GM21529 (cell line): ENCODE measurements around the gene HOXA9.

Source experiments
- ATAC-seq: cut with Tn5 transposase; IDR thresholded peaks from one replicate; pipeline ENCODE4 v1.9.1; 2021; ENCODE audit not compliant: unreplicated experiment

The HOXA9 gene

DNA sequence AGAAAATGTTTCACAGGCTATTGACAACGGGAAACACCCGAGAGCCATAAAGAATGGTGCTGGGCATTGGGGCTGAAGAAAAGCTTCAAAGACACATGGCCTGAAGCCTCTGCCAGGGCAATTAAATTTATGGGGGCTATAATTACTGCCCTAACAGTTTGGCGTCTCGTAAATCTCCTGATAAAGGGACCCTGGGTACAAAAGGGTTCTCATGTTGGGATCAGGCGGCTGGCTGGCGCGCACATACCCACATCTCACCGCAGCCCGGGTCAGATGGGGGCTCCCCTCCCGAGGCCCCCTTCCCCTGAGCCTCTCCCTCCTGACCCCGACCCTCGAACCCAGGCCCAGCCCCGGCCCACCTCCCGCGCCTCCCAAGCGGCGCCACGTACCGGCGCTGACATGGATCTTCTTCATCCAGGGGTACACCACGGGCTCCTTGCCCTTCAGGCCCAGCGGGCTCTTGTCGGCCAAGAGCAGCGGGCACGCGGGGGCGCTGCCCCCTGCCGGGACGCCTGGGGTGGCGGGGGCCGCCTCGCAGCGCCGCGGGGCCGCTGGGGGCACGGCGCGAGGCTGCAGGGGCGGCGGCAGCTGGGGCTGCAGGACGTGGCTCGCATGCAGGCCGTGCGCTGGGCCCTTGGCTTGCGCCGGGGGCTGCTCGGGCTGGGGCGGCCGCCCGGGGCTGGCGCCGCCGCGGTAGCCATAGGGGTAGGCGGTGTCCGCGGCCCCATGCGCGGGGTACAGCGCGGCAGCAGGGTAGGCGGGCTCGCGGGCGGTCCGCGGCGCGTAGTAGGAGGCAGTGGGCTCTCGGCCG lies 35.4 kb downstream of the HOXA9 start:
- ATAC-seq: no peak

DNA sequence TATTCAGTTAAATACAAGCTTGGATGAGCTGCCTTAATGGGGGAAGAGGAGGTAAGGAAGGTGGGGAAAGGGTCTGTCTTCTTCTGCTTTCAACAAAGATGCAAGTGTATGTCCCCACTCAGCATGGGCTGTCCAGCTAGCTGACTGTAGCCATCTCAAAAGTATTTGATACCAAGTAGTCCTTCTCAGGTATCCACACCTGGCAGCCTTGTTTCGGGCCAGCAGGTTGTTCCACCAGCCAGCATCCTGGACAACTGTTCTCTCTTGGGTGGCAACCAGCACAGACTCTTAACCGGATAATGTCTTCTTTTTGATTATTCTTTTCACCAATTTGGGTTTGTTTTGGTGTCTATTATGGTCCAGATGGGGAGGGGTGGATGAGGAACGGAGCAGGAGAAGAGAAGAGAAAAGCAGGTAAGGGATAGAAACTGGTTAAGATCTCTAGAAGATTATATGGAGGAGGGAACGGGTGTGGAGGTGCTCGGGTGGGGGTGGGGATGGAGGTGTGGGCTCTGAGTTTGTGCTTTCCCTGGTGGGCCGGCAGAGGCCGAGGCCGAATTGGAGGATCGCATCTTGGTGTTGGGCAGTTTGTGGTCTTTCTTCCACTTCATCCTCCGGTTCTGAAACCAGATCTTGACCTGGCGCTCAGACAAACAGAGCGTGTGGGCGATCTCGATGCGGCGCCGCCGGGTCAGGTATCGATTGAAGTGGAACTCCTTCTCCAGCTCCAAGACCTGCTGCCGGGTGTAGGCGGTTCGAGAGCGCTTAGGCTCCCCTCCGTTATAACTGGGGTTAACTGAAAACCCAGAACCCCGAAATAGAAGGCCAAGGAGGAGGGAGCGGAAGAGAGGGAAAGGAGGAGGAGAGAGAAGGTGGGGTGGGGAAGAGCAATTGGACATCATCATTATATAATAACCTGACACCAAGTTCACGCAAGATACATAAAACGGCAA lies 36.3 kb downstream of the HOXA9 start:
- no peak for ATAC-seq

DNA sequence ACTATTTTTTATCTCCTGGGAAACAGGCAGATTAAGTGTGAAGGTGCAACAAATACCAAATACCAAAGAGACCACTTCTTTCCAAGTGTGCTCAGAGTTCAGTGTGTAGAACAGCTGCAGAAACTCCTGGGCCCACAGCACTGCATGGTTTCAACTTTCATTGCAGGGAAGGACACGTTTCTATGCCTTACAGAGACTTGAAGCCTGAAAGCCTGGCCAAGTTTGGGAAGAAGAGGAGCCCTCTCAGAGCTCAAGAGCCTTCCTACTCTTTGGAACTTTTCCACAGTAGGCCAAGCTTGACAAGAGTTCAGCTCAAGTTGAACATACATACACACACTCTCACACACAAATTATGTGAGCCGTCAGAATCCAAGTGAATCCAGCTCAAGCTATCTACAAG lies 37.3 kb downstream of the HOXA9 start:
- no peak for ATAC-seq

DNA sequence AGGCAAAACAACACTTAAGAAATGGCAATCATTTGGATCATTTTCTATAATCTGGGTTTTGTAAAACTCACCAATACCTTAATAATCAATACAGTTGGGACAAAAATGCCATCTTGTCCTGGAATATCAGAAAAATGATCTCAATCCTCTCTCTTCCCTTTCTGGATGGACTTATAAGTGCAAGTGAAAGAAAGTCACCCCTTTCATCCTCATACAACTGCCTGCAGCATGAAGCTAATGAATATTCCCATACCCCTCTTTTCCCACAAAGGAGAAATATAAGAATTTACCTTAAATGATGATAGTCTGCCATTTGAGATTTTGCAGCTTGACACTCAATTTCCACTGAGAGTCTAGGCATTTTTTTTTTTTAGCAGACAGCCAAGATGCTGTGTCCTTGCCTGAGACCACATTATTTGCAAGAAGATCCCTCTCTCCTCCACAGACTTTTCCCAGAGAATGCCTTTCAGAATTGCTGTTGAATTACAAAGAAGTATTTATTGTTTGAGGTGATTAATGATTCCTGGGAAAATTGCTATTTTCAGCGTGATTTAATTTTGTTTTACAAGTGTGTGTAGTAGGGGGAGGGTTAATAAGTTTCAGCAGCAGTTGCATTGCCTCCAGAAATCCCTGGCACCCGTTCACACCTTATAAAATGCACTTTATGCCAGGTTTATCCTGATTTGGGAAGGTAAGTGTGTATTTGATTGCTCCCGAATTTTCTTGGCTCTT lies 38.6 kb downstream of the HOXA9 start:
- no peak for ATAC-seq

DNA sequence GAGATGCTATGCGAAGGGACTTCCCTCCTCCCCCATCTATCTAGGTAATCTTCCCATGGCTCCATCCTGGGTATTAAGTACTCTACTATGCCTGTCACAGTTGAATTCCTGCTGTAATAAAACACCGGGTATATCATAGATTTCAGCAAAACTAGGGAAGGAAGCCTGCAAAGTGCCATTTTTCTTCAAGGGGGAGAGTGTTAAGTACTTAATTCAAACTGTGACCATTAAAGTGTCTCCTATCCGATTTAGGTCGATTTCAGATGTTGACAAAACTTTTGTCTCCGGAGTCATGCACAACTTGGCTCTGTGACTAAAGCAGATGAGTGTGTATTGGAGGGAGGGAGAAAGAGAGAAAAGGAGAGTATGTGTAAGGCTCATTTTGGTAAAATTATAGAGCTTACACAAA lies 39.3 kb downstream of the HOXA9 start:
- ATAC-seq: no peak

DNA sequence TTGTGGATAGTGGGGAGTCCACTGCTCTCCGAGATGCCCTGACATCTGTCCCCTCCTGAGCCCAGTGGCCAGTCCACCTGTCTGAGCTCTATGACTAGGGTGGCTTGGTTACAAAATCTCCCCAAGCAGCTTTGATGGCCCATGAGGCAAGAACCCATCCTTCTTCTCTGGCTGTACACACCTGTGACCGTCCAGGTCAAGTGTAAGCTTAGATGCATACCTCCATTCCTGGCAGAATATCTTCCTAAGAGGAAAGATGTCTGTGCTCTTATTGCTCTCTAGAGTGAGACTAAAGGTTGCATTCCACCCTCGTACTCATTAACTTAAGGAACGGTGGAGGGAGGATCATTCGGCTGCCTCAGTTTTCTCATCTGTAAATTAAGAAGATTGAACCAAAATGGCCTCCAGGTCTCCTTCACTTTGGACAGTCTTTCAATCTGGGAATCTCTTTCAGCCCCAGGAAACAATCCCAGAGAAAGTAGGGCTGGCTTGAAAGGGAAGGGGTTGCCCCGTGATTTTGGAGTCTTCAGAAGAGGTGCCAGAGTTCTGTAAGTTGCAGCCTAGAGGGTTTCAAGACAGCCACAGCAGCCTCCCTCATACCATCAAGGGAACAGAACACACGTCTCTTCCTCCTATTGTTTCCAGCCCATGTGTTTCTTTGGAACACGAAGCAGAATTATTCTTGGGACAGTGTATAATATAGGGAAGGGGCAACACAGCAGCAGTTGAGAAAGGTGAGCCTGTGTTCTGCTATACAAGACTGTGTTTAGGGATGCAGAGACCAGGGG lies 40.2 kb downstream of the HOXA9 start:
- ATAC-seq: no peak

DNA sequence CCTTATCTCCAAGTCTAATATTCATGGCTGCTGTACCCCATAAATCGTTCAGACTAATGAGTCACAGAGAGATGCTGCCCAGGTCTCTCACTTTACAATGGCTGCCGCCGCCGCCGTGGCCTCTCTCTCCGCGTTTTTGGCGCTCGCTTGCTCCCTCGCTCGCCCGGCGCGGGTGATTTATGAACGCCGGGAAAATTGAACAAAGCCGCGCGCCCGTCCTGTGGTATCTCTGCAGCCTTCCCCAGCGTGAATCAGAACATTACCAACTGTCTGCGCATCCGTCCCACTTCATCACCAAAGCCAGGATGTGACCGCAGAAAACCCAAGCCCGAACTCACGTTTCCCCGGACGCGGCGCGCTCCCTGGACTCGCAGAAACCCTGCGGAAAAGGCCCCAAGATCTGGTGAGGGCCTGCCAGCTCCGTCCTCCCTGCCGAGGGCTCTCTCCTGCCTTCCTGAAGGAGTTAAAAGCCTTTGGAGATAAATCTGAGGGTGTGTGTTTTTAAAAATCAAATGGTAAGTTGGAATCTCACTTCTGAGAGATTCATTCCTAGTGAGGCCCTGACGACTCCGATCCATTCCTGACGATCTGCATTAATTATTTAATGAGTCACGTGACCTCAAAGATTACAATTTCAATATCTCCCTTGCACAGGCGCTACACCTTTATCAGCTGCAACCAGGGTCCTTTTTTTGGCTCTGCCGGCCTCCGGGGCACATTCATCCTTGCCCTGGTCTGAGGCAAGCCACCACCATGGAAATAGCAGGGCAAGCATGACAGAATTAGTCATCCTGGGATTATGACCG lies 41.0 kb downstream of the HOXA9 start:
- no peak for ATAC-seq

DNA sequence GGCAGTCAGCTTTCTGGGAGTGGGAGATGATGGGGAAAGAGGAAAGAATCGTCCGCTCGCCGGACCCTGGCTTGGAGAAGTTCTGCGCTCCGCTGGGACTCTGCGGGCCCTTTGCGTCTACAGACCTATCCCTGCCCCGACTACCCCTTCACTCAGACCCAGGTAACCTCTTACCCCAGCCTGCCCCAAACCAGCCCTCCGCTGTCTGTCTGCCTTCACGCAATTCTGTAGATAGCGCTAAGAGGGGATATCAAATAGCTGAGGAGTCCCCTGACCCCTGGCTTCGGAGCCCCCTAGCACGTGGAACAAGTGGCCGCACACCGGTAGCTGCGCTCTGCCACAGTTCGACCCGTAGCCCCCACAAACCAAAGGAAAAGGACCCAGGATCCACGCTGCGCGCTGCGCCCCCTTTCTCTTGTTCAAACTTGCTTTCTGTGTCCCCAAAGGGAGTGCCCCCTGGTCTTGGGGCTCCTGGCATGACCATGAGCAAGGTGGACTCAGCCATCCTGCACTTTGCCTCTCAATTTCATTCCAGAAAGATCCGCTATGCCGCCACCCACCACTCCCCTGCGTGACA lies 41.8 kb downstream of the HOXA9 start:
- no peak for ATAC-seq

DNA sequence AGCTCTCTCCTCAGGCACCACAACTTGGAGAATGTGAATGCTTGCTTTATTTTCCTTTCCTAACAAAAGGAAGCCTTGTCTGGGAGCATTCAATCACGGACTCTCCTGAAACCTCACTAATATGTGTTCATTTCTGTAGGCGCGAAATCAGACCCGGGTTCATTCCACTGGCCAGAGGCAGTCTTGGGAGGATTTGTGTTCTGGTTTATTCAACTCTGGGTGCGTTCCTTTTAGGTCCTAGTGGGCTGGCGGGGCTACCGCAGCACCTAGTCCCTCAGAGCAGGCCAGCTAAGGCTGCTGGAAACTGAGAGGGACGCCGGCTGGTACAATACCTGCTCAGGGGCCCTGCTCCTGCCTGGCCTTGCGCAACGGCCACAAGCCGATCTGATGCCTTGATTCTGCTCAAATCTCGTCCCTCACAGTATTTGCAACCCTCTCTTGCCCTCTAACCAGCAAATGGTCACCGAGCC lies 42.3 kb downstream of the HOXA9 start:
- ATAC-seq: no peak

DNA sequence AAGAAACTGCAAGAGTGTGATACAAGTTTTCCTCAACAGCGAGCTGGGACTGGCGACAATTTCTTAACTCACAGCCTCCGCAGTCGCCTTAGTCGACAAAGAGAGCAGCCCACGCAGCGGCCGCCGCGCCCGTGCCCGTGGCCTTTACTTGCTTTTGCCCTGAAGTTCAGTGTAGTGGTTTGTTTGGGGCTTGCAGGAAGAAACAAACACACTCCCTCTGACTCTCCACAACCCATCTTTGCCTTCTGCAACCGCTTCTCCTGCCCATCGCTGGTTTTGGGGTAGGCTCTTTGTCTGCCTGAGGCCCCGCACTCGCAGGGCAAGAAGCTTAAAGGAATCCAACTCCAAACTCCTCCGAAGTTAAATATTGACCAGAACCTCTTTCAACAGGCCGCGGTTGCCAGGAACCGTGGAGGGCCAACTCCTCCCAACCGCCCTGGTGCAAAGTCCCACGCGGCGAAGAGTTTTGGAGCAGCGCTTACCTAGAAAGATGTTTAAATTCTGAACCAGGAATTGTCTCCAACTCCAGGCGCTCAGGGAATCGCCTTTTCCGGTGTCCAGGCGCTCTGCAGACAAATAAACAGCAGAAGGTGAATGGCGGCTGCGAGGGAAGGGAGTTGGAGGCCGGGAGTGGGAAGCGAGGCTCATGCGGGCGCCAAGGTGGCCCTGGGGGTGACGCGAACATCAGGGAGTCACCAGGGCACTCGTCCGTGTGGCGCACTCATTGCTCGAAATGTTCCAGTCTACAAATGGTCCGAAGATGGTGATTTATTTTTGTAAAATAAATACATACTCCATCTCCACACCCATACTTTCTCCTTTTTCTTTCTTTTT lies 43.0 kb downstream of the HOXA9 start:
- no peak for ATAC-seq

DNA sequence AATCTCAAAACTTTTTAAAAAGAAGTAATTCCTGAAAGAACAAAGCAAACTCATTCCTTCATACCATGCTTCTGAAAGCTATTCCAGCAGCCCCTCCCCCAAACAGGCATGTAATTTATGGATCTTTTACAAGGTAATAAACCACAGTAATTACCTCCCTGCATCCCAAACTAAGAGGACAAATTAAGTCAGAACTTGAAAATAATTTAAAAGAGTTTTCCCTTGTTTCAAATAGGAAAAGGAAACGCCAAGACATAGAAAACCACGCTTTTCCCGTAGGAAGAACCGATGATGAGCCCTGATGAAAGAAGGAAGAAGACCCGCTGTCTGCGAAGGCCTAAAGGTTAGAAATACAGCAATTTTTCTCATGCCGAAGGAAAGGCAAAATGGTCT lies 43.7 kb downstream of the HOXA9 start:
- ATAC-seq: no peak

DNA sequence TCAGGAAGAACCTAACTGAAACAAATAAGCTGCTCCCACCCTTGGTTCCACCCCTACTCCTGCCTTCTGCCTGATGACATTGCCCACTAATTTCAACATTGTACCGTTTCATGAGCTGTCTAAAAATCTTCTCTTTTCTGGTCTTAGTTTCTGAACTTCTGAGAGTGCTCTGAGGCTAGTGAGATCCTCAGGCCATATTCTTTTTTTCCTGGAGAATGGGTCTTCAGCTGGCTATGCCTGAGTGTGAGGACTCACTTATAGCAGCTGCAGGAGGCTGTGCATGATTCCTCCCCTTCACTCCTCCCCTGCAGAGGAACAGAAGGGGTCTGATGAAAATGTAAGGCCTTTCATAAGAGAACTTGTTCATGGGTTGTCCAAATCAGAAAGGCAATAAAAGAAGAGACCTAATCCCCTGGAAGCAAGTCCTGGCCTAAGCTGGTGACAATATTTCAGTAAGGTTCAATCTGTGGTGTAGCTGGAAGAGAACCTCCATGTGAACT lies 45.9 kb downstream of the HOXA9 start:
- ATAC-seq: no peak

DNA sequence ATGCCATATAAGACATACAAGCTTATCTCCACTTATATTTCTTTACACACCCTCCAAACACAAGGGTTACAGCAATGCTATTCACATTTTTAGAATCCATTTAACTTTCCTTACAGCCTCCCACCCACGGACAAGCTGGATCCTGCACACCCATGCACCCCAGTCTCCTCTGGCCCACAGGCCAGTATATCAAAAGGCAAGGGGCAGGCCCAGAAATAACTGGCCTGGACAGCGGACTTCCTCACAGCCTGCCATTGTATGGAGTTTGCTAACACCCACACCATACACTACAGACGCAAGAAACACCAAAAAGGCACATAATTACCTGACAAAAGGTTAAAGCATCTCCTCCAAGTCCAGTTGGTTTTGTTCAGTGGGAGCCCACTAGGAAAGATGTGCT lies 46.8 kb downstream of the HOXA9 start:
- no peak for ATAC-seq

DNA sequence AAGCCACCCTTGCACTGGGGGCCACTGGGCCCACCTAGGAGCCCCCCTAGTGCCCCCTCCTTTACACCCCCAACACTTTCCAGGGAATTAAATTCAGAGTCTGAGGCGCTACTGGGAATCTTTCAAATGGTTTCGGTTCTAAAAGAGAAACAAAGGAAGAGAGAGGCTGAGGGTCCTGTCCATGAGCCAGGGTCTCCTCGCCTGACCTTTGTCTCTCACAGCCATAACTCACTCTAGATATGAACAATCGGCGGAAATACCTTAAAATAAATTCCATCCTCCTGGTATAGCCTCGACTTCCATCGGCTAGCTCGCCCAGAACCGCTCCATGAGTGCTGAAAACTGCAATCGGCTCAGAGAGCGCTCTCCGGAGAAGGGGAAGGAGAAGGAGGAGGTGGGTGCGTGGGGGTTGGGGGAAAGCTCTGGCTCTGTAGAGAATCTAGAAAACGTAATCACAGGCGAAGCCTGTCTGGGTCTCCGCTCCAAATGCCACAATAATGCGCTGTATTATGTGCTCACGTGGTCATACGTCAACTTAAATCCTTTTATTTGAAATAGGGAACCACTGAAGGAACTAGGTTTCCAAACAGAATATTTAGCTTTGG lies 47.3 kb downstream of the HOXA9 start:
- ATAC-seq: no peak

DNA sequence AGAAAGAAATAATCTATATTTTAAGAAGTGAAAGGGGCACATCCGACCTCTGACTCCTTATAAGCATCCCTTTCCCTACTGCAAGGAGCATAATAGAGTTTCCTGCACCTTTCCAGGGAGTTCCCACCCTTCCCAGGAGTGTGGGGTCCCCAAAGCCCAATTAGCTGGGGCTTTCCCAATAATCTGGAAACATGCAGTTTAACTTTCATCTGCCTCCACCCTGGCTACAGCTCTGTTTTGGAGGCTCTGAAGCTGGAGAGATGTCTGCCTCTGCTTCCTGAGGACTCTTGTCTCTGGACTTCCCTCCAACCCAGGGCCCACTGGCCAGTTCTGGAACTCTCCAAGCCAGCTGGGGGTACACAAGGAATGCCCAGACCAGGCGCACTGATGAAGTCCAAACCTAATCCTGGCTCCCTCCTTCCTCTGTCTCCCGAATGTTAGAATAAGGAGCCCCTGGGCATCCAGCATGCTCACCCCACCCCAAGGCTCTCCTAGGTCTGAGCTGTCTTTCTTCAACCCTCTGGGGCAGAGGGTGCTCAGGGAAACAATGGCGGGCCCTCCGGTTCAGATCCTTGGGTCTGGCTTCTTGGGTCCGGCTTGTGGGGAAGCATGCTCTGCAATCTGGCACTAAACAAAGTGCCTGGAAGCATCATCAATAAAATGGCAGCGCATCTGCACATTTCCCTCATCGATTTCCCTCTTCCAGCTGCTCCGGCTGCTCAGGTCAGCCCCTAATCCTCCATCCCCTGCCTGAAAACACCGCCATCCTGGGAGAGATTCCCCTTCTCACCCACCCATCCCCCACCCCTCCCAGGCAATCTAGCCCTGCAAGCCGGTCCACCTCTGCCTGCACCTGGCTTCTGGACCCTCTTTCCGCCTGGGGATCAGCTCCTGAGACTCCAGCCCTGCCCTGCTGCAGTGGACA lies 48.1 kb downstream of the HOXA9 start:
- no peak for ATAC-seq

DNA sequence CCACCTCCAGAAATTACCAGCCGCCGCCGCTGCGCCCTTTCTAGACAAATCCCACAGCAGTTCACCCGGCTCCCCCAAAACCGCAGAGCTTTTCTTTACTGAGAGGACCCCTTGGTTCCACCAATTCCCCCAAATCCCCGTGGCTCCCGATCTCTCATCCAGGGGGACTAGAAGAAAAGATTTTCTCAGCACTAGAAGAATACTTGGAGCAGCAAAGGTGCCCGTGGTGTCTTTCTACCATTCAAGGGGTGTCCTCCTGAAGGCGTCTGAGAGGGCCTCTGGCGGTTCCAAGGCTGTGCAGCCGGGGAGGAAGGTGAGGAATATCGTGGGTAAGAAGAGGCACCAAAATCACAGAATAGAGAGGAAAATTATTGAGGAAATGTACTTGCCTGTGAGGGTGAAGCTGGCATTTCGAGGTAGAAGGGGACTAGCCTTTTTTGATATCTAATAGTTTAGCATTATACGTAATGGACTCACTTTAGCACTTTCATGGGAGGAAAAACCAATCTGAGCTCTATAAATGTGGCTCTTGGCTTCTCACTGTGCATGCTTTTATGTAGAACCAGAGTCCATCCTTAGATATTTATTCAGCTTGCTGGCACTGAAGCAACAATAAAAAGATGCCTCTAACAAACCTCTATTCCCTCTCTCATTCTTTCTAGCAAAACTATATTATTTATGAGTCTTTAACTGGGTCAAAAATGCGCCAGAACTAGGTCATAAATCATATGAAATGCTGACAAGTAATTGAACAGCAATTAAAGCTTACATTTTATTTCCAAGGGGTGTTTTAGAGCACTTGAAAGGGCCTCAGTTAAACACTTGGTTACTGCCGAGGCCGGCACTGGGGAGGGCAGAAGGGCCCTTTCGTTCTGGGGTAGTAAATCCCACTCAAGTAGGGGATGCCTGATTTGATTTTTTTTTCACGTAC lies 49.0 kb downstream of the HOXA9 start:
- no peak for ATAC-seq
